Hepatocyte (in vitro differentiated cells): ENCODE measurements around the gene ABCB11.

Experiments used
- EZH2 ChIP-seq: fragments of 200-600 bp; sonication (generic); IDR thresholded peaks from 2 replicates; pipeline ENCODE4 v1.6.1; 2016; ENCODE audit warnings: antibody characterized with exemption, mild to moderate bottlenecking, borderline replicate concordance
- TF ChIP-seq, protein P1 (sequence below): fragments of 200-600 bp; sonication (generic); IDR thresholded peaks from 2 replicates; pipeline ENCODE4 v1.5.1; 2016; ENCODE audit warnings: antibody characterized with exemption, mild to moderate bottlenecking; ENCODE audit not compliant: poor library complexity

DNA sequence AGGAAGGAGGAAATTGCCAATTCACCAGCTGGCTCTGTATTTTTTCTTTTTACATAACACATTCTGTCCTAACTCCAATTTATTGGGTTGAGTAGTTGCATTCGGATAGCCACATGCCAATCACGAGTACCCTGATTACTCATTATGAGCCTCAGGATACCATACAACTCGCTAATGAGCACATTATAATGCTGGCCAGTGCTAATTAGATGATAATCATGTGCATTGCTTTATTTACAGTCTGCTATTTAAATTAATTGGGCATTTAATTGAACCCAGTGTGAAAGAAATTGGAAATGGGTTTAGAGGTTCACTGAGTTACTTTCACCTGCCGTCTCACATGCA is 114.8 kb downstream of the ABCB11 start:
- TF ChIP-seq, protein P1, sequence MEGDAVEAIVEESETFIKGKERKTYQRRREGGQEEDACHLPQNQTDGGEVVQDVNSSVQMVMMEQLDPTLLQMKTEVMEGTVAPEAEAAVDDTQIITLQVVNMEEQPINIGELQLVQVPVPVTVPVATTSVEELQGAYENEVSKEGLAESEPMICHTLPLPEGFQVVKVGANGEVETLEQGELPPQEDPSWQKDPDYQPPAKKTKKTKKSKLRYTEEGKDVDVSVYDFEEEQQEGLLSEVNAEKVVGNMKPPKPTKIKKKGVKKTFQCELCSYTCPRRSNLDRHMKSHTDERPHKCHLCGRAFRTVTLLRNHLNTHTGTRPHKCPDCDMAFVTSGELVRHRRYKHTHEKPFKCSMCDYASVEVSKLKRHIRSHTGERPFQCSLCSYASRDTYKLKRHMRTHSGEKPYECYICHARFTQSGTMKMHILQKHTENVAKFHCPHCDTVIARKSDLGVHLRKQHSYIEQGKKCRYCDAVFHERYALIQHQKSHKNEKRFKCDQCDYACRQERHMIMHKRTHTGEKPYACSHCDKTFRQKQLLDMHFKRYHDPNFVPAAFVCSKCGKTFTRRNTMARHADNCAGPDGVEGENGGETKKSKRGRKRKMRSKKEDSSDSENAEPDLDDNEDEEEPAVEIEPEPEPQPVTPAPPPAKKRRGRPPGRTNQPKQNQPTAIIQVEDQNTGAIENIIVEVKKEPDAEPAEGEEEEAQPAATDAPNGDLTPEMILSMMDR = no peak
- no peak for TF ChIP-seq EZH2
